ENCODE measurements around the gene FGD2.
"Not testable (repeated sequence)": the region's sequence is repeated elsewhere in the genome, so short reads cannot be mapped to it uniquely, and the experiment has no call there.

Gene FGD2

DNA sequence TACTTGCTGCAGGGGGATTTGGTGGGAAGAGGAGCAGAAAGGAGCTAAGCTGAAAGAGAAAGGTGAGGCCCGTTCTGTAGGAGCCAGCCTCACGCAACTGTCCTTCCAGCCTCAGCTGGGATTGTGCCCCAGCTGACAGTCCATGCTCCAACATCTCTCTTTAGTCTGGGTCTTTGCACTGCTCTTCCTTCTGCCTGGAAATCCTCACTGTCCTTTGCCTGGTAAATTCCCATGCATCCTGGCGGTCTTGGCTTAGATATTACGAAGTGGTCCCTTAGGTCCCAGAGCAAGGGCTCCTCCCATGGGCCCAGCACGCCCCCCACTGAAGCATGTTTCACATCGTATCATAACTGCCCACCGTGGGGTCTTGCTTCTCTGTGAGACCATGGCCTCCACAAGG is 52.2 kb downstream of the FGD2 start:
- Histone ChIP-seq H3K27ac (replicated peaks) (no peak overlapping the region), H3K4me3 (replicated peaks; ENCODE audit: insufficient read depth, low read length) (no peak overlapping the region), H3K27me3 (ENCODE audit: insufficient read depth, poor library complexity, severe bottlenecking) (no peaks in the 10 kb centered on the region)
- TF ChIP-seq GABPA (IDR thresholded peaks at IDR 0.05; ENCODE audit: low read depth) (no peak), REST (IDR thresholded peaks at IDR 0.05; ENCODE audit: insufficient replicate concordance, low read depth) (no peak), POLR2AphosphoS5 (IDR thresholded peaks at IDR 0.05; ENCODE audit: low read depth) (no peak), SPI1 (IDR thresholded peaks at IDR 0.05; ENCODE audit: borderline replicate concordance, low read depth) (no peak), CTCF (IDR thresholded peaks at IDR 0.05; ENCODE audit: insufficient read depth, low read length) (no peak)
- no peak for DNase-seq (ENCODE audit: low read depth in 1 of 2, low spot score in 1 of 2)

GRCh38 chr6:37058084-37058586 is 52.7 kb downstream of the FGD2 start:
- no peak for DNase-seq (ENCODE audit: low read depth in 1 of 2, low spot score in 1 of 2)
- H3K27me3 ChIP-seq (ENCODE audit: insufficient read depth, poor library complexity, severe bottlenecking) = no peaks in the 10 kb centered on the region
- H3K4me3 ChIP-seq (replicated peaks; ENCODE audit: insufficient read depth, low read length) = no peak overlapping the region
- TF ChIP-seq SPI1 (IDR thresholded peaks at IDR 0.05; ENCODE audit: borderline replicate concordance, low read depth) (no peak), CTCF (IDR thresholded peaks at IDR 0.05; ENCODE audit: insufficient read depth, low read length) (no peak), REST (IDR thresholded peaks at IDR 0.05; ENCODE audit: insufficient replicate concordance, low read depth) (no peak), GABPA (IDR thresholded peaks at IDR 0.05; ENCODE audit: low read depth) (no peak)
- no peak overlapping the region for H3K27ac ChIP-seq (replicated peaks)

GRCh38 chr6:37058984-37059343 is 53.5 kb downstream of the FGD2 start:
- H3K27me3 ChIP-seq (ENCODE audit: insufficient read depth, poor library complexity, severe bottlenecking); H3K4me3 ChIP-seq (replicated peaks; ENCODE audit: insufficient read depth, low read length); DNase-seq (ENCODE audit: low read depth in 1 of 2, low spot score in 1 of 2); H3K27ac ChIP-seq (replicated peaks): not testable (repeated sequence)

DNA sequence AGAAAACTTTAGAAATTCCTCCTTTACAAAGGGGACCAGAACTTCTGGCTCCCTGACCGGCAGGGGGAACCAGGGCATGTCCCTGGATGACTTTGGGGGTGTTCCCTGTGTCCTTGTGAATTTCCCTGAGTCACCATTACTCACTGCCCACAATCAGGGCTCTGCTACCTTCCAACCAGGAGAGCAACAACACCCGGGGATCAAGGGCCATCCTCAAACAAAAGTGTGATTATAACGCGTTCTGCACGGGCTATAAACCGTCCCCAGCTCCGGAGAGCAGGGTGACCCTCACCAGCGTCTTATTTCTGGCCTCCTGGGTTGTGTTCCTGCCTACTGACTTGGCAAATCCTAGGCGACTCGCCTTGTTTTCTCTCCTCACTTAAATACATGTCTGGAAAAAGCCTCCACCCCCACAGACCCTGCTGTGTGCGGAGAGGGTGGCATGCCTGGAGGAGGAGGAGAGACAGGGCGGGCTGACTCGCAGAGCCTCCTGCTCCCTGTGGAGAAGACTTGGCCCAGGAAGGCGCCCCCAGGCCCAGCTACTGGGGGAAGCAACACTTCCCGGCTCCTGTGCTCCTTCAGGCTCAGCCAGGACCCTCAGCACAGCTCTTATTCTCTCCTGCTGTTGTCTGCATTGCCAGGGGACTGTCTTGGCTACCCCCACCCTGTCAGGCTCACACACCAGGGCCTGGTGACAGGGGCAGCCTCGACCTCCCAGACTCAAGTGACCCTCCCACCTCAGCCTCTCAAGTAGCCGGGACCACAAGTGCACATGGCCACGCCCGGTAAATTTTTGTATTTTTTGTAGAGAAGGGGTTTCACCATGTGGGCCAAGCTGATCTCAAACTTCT is 54.1 kb downstream of the FGD2 start:
- DNase-seq (ENCODE audit: low read depth in 1 of 2, low spot score in 1 of 2) = peak in 1 of 2 experiments; percentile 20
- Histone ChIP-seq H3K27ac (replicated peaks) (no peak overlapping the region), H3K27me3 (ENCODE audit: insufficient read depth, poor library complexity, severe bottlenecking) (no peaks in the 10 kb centered on the region), H3K4me3 (replicated peaks; ENCODE audit: insufficient read depth, low read length) (no peak overlapping the region)
- no peak for TF ChIP-seq POLR2AphosphoS5 (IDR thresholded peaks at IDR 0.05; ENCODE audit: low read depth)
- no peak for TF ChIP-seq REST (IDR thresholded peaks at IDR 0.05; ENCODE audit: insufficient replicate concordance, low read depth)
- no peak for TF ChIP-seq GABPA (IDR thresholded peaks at IDR 0.05; ENCODE audit: low read depth)
- TF ChIP-seq CTCF (IDR thresholded peaks at IDR 0.05; ENCODE audit: insufficient read depth, low read length) = no peak
- TF ChIP-seq SPI1 (IDR thresholded peaks at IDR 0.05; ENCODE audit: borderline replicate concordance, low read depth) = no peak
